GM12865 (cell line): Measurements from ENCODE around the gene MBP.

Experiments used
- DNase-seq: peaks from one replicate; pipeline ENCODE4 v3.0.0; 2010; ENCODE audit warnings: low read depth
- H3K4me3 ChIP-seq: 2 replicates; pipeline ENCODE4 v1.5.1; 2011; ENCODE audit warnings: mild to moderate bottlenecking, low read depth, low read length, control low read depth
- CTCF ChIP-seq: IDR thresholded peaks from 2 replicates; pipeline ENCODE4 v1.5.1; 2011; ENCODE audit warnings: low read length, control low read depth, low read depth, inconsistent platforms; ENCODE audit not compliant: insufficient read depth; ENCODE audit errors: missing control alignments

MBP gene

GRCh38 chr18:77077941-77078689, 54.5 kb downstream of the MBP start:
- no peak for TF ChIP-seq CTCF
- no peak for DNase-seq
- H3K4me3 ChIP-seq, result no peak overlapping the region

GRCh38 chr18:77077401-77077800, 55.2 kb downstream of the MBP start:
- H3K4me3 ChIP-seq, result no peak overlapping the region
- DNase-seq, result no peak
- TF ChIP-seq CTCF, result no peak

- no peak for TF ChIP-seq CTCF
- DNase-seq, result no peak
- H3K4me3 ChIP-seq, result no peak overlapping the region
Observed at GRCh38 chr18:77076111-77076510, 56.5 kb downstream of the MBP start.

GRCh38 chr18:77074431-77074830, 58.2 kb downstream of the MBP start:
- no peak overlapping the region for H3K4me3 ChIP-seq
- no peak for DNase-seq
- TF ChIP-seq CTCF, result no peak

- no peak for DNase-seq
- no peak overlapping the region for H3K4me3 ChIP-seq
- no peak for TF ChIP-seq CTCF
Observed at GRCh38 chr18:77073336-77074093, 59.1 kb downstream of the MBP start.

GRCh38 chr18:77072566-77072965, 60.0 kb downstream of the MBP start:
- no peak for TF ChIP-seq CTCF
- no peak for DNase-seq
- no peak overlapping the region for H3K4me3 ChIP-seq
